Measurements from ENCODE around the gene FUBP1.

GRCh38 chr1:77938651-77939050 is 40.2 kb downstream of the FUBP1 start:
- TF ChIP-seq CTCF (IDR thresholded peaks at IDR 0.05) (no peak), EZH2 (IDR thresholded peaks at IDR 0.05; ENCODE audit: borderline replicate concordance, insufficient read depth, low read depth, low read length, poor library complexity, severe bottlenecking) (no peak)
